Chondrocyte (in vitro differentiated cells): Measurements from ENCODE around the gene VPS35L. TPM values are rescaled to one million over a fixed set of nuclear protein-coding genes. Genes with fewer than 3 reads are reported as not detected.
A peak's percentile ranks its signal among the peaks of the same experiment; 100 is the strongest.

Source experiments
- DNase-seq: peaks from one replicate; pipeline ENCODE4 v3.0.0; 2021; ENCODE audit warnings: mixed read lengths, low spot score
- H3K27ac Mint-ChIP-seq: one replicate; pipeline ENCODE4 v1.8.0; 2021; ENCODE audit warnings: mild to moderate bottlenecking, moderate library complexity, mixed read lengths; ENCODE audit not compliant: unreplicated experiment
- H3K27me3 Mint-ChIP-seq: 2 replicates; pipeline ENCODE4 v1.8.0; 2021; ENCODE audit warnings: low read depth, mixed read lengths
- H3K36me3 Mint-ChIP-seq: 2 replicates; pipeline ENCODE4 v1.8.0; 2021; ENCODE audit warnings: low read depth, mixed read lengths
- H3K4me1 Mint-ChIP-seq: 2 replicates; pipeline ENCODE4 v1.8.0; 2021; ENCODE audit warnings: low read depth, mild to moderate bottlenecking, mixed read lengths
- H3K4me3 Mint-ChIP-seq: one replicate; pipeline ENCODE4 v1.8.0; 2021; ENCODE audit warnings: mild to moderate bottlenecking, moderate library complexity, mixed read lengths; ENCODE audit not compliant: unreplicated experiment
- H3K9me3 Mint-ChIP-seq: 2 replicates; pipeline ENCODE4 v1.8.0; 2021; ENCODE audit warnings: low read depth, mixed read lengths
- total RNA-seq: library from RNA; stranded (reverse); gene quantifications from 3 replicates; pipeline ENCODE4 v1.2.1, GENCODE V29; 2021
- TF ChIP-seq, protein P1 (sequence below): fragments of 200-600 bp; sonication (generic); IDR thresholded peaks from 2 replicates; pipeline ENCODE4 v1.5.0; 2021; ENCODE audit warnings: antibody characterized with exemption, mild to moderate bottlenecking, moderate library complexity

VPS35L gene
- total RNA-seq, 1 donor from 2014 or later = 68.7 TPM

DNA sequence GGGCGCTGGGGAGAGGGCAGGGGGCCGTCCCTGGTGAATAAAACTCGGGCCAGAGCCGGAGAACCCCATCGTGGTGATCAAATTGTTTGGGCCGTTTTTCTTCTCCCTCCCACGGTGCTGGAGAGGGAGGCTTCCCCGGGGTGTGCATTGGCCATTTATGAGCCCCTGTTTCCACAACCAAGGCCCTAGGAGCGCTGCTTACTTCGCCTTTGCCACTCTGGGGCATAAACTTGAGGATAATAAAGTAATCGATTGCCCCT, 31.2 kb upstream of the VPS35L start:
- TF ChIP-seq, protein P1, sequence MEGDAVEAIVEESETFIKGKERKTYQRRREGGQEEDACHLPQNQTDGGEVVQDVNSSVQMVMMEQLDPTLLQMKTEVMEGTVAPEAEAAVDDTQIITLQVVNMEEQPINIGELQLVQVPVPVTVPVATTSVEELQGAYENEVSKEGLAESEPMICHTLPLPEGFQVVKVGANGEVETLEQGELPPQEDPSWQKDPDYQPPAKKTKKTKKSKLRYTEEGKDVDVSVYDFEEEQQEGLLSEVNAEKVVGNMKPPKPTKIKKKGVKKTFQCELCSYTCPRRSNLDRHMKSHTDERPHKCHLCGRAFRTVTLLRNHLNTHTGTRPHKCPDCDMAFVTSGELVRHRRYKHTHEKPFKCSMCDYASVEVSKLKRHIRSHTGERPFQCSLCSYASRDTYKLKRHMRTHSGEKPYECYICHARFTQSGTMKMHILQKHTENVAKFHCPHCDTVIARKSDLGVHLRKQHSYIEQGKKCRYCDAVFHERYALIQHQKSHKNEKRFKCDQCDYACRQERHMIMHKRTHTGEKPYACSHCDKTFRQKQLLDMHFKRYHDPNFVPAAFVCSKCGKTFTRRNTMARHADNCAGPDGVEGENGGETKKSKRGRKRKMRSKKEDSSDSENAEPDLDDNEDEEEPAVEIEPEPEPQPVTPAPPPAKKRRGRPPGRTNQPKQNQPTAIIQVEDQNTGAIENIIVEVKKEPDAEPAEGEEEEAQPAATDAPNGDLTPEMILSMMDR = no peak
- Mint-ChIP-seq H3K27me3 (no peaks in the 10 kb centered on the region), H3K9me3 (no peaks in the 10 kb centered on the region), H3K27ac (peak overlapping the region; percentile 80), H3K36me3 (peaks cover 1% of the 10 kb centered on the region), H3K4me3 (peak overlapping the region; percentile 98), H3K4me1 (peaks cover 33% of the 10 kb centered on the region)
- no peak for DNase-seq

DNA sequence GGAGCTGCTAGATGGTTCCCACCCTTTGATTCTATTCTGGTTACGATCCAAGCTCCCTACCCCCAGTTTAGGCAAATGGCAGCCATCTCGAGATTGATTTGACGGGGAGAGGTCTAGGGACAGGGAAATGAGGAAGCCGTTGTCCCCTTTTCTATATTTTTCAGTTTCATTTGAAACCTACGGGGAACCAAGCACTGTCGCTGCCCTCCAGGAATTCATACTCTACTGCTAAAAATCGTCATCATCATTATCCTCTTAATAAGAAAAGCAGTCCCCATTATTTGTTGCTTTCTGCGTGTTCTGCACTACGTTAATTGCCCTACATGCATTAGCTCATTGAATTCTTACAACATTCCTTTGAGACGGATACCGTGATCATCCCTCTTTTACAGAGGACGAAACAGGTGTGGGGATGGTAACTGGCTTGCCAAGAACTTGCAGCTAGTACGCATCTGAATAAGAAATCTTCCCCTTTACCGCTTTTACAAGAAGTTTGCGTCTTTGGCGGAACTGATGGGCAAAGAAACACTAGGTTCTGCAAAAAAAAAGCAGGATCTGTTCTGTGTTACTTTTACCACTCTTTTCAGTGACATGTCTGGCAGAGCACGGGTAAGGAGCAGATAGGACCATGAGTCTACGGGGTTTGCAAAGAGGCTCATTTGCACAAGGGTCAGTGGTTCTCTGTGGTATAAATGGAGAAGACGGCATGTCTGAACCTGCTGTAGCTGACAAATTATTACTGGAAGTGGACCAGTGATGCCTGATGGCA, 30.7 kb upstream of the VPS35L start:
- Mint-ChIP-seq H3K36me3 (peaks cover 1% of the 10 kb centered on the region), H3K9me3 (no peaks in the 10 kb centered on the region), H3K27ac (peak overlapping the region; percentile 80)

DNA sequence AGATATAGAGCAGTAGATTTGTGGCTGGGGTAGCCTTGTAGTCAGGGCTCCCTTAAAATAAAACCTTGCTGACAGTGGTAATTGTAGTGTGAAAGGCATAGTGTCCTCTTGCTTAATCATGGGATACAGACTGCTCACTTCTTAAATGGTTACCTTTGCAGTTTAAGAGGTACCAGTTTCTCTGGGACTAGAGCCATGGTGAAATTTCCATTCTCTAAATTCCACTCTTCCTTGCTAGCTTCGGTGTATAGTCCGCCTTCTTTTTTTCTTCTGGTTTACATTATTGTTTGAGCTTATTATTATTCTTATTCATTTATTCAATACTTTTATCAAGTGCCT, 30.1 kb upstream of the VPS35L start:
- H3K36me3 Mint-ChIP-seq = peaks cover 1% of the 10 kb centered on the region
- H3K9me3 Mint-ChIP-seq = no peaks in the 10 kb centered on the region
- peak overlapping the region; percentile 80 for H3K27ac Mint-ChIP-seq
- H3K27me3 Mint-ChIP-seq = no peaks in the 10 kb centered on the region
- no peak for DNase-seq
- peaks cover 30% of the 10 kb centered on the region for H3K4me1 Mint-ChIP-seq
- TF ChIP-seq, protein P1 = no peak
- peak overlapping the region; percentile 98 for H3K4me3 Mint-ChIP-seq

More for the DNA sequence above, 30.7 kb upstream of the VPS35L start:
- TF ChIP-seq, protein P1 = no peak
- no peaks in the 10 kb centered on the region for H3K27me3 Mint-ChIP-seq
- peak overlapping the region; percentile 98 for H3K4me3 Mint-ChIP-seq
- peaks cover 33% of the 10 kb centered on the region for H3K4me1 Mint-ChIP-seq
- no peak for DNase-seq

DNA sequence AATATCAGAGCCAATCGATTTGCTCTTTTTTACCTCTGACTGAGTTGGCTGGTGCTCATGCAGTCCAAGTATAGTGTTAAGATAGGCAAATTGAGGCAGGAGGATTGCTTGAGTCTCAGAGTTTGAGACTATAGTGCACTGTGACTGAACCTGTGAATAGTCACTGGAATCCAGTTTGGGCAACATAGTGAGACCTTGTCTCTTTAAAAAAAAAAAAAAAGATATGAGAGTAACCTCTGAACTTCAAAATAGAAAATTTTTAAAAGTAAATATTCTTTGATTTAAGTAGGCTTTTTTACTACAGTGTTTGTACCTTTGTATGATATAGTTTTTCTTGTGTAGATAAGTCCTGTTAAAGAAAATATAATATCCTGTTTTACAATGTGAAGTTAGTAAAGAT, 28.3 kb upstream of the VPS35L start:
- Mint-ChIP-seq H3K36me3 (peaks cover 1% of the 10 kb centered on the region), H3K27me3 (no peaks in the 10 kb centered on the region), H3K27ac (no peak overlapping the region), H3K4me3 (no peak overlapping the region), H3K4me1 (peaks cover 17% of the 10 kb centered on the region), H3K9me3 (no peaks in the 10 kb centered on the region)
- DNase-seq = no peak
- TF ChIP-seq, protein P1 = no peak

DNA sequence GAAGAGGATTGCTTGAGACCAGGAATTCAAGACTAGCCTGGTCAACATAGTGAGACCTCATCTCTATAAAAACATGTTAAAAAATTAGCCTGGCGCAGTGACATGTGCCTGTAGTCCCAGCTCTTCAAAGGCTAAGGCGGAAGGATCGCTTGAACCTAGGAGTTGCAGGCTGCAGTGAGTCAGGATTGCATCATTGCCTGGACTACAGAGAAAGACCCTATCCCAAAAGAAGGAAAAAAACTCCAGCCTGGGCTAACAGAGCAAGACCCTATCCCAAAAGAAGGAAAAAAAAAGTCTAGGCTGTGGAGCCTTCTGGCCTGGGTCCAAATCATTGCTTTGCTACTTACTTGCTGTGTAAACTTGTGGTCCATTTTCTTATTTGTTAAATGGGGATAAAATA, 26.8 kb upstream of the VPS35L start:
- Mint-ChIP-seq H3K4me3 (no peak overlapping the region), H3K27me3 (no peaks in the 10 kb centered on the region), H3K4me1 (peaks cover 14% of the 10 kb centered on the region), H3K27ac (no peak overlapping the region), H3K36me3 (peaks cover 5% of the 10 kb centered on the region), H3K9me3 (no peaks in the 10 kb centered on the region)
- no peak for DNase-seq
- TF ChIP-seq, protein P1 = no peak
